MCF 10A (cell line): ENCODE data around the gene ERCC5. TPM values are rescaled to one million over a fixed set of nuclear protein-coding genes. Genes with fewer than 3 reads are reported as not detected.

Experiments
- BruUV-seq: library from RNA; stranded (reverse); fragments of 400-500 nt; replicated peaks from 2 replicates; lab custom pipeline; 2021; lab: Mats Ljungman, UMichigan
- CTCF ChIA-PET: fragments of 300-600 bp; sonication (Branson Sonifier 250); formaldehyde crosslinking; extraction: SDS; loops from one replicate; lab custom pipeline; 2021; ENCODE audit warnings: antibody characterized with exemption, inconsistent platforms; lab: Yijun Ruan, JAX
- POLR2A ChIA-PET: fragments of 300-600, 350-650 bp; sonication (Branson Sonifier 250); formaldehyde crosslinking; extraction: SDS; loops from one replicate; lab custom pipeline; 2020; ENCODE audit warnings: antibody characterized with exemption, inconsistent platforms; lab: Yijun Ruan, JAX
- DNase-seq: peaks from one replicate; pipeline ENCODE4 v3.0.0-alpha.2; 2018; ENCODE audit not compliant: unreplicated experiment
- H3K27ac Mint-ChIP-seq: one replicate; pipeline ENCODE4 v1.8.0; 2022; ENCODE audit warnings: mild to moderate bottlenecking, low read depth, mixed read lengths; ENCODE audit not compliant: unreplicated experiment
- H3K27me3 Mint-ChIP-seq: one replicate; pipeline ENCODE4 v1.8.0; 2022; ENCODE audit warnings: mixed read lengths; ENCODE audit not compliant: insufficient read depth, unreplicated experiment
- H3K36me3 Mint-ChIP-seq: one replicate; pipeline ENCODE4 v1.8.0; 2022; ENCODE audit warnings: mild to moderate bottlenecking, moderate library complexity, mixed read lengths; ENCODE audit not compliant: insufficient read depth, unreplicated experiment
- H3K4me1 Mint-ChIP-seq: one replicate; pipeline ENCODE4 v1.8.0; 2022; ENCODE audit warnings: mixed read lengths; ENCODE audit not compliant: insufficient read depth, unreplicated experiment
- H3K4me3 Mint-ChIP-seq: one replicate; pipeline ENCODE4 v1.8.0; 2022; ENCODE audit warnings: mild to moderate bottlenecking, moderate library complexity, mixed read lengths; ENCODE audit not compliant: unreplicated experiment
- H3K9me3 Mint-ChIP-seq: one replicate; pipeline ENCODE4 v1.8.0; 2022; ENCODE audit warnings: mixed read lengths; ENCODE audit not compliant: unreplicated experiment
- CTCF ChIP-seq: fragments of 200-600 bp; IDR thresholded peaks from one replicate; pipeline ENCODE4 v1.8.0; 2022; ENCODE audit warnings: antibody characterized with exemption, mild to moderate bottlenecking; ENCODE audit not compliant: unreplicated experiment
- intact Hi-C: fragments of 100-400 bp; cut with micrococcal nuclease; formaldehyde crosslinking; loops from 2 replicates; pipeline ENCODE4 v1.14.1; 2022
- total RNA-seq: library from RNA; stranded (reverse); gene quantifications from 2 replicates; pipeline ENCODE4 v1.2.3, GENCODE V29; 2022

Gene ERCC5
- total RNA-seq, 1 experiment from 2014 or later, result 68.1 TPM

GRCh38 chr13:102869948-102870676 is 24.3 kb downstream of the ERCC5 start:
- peaks cover 5% of the 10 kb centered on the region for H3K4me1 Mint-ChIP-seq
- no peak for TF ChIP-seq CTCF
- ChIA-PET CTCF (interaction anchor here (0.6 to 2.1 kb wide), 46 partner anchors 8 to 1498 kb away, joined by 3 to 42 read pairs (median 4); partner anchors contain the start of gene ERCC5), POLR2A (interaction anchor here (1.1 to 1.2 kb wide), 4 partner anchors 23 to 278 kb away, joined by 3 to 6 read pairs (median 3); no protein-coding TSS in a partner anchor)
- peaks cover 80% of the 10 kb centered on the region for H3K36me3 Mint-ChIP-seq
- no peak overlapping the region for H3K27ac Mint-ChIP-seq
- no TSS peak for BruUV-seq
- peak; percentile 7 for DNase-seq
- H3K27me3 Mint-ChIP-seq, result no peaks in the 10 kb centered on the region
- intact Hi-C loops, result no loop called here
- H3K4me3 Mint-ChIP-seq, result no peak overlapping the region
- H3K9me3 Mint-ChIP-seq, result no peaks in the 10 kb centered on the region

- H3K4me1 Mint-ChIP-seq, result peaks cover 5% of the 10 kb centered on the region
- no peaks in the 10 kb centered on the region for H3K27me3 Mint-ChIP-seq
- no peaks in the 10 kb centered on the region for H3K9me3 Mint-ChIP-seq
- peak; percentile 54 for DNase-seq
- ChIA-PET CTCF (interaction anchor here (0.5 to 2.1 kb wide), 47 partner anchors 8 to 1440 kb away, joined by 3 to 42 read pairs (median 5); partner anchors contain the start of gene ERCC5), POLR2A (interaction anchor here (1.1 to 1.2 kb wide), 4 partner anchors 24 to 277 kb away, joined by 3 to 6 read pairs (median 3); no protein-coding TSS in a partner anchor)
- H3K4me3 Mint-ChIP-seq, result no peak overlapping the region
- intact Hi-C loops, result no loop called here
- peak; percentile 75 for TF ChIP-seq CTCF
- BruUV-seq, result no TSS peak
- H3K36me3 Mint-ChIP-seq, result peaks cover 80% of the 10 kb centered on the region
- H3K27ac Mint-ChIP-seq, result no peak overlapping the region
Observed at GRCh38 chr13:102870677-102871415, 25.0 kb downstream of the ERCC5 start.

- H3K4me3 Mint-ChIP-seq, result no peak overlapping the region
Observed at GRCh38 chr13:102872131-102872530, 26.3 kb downstream of the ERCC5 start.

More at GRCh38 chr13:102872131-102872530, 26.3 kb downstream of the ERCC5 start:
- CTCF ChIA-PET, result interaction anchor here (0.6 to 1.4 kb wide), 3 partner anchors 9 to 316 kb away, joined by 3 to 6 read pairs (median 5); no protein-coding TSS in a partner anchor
- intact Hi-C loops, result no loop called here
- no peak for DNase-seq
- no peaks in the 10 kb centered on the region for H3K9me3 Mint-ChIP-seq
- peaks cover 5% of the 10 kb centered on the region for H3K4me1 Mint-ChIP-seq
- H3K36me3 Mint-ChIP-seq, result peaks cover 80% of the 10 kb centered on the region
- no peak for TF ChIP-seq CTCF
- POLR2A ChIA-PET, result interaction anchor here (1.0 kb wide), 1 partner anchor 8 kb away, joined by 3 read pairs; no protein-coding TSS in a partner anchor
- no peak overlapping the region for H3K27ac Mint-ChIP-seq
- no TSS peak for BruUV-seq
- H3K27me3 Mint-ChIP-seq, result no peaks in the 10 kb centered on the region
